Stimulated activated CD8-positive, alpha-beta memory T cell treated with anti-CD3 and anti-CD28 coated beads, Interleukin-12 subunit alpha, Interleukin-12 subunit beta, amount 100 ng/mL, for 24 hours (primary cell): ENCODE measurements around the gene CDC37L1.
A peak's percentile ranks its signal among the peaks of the same experiment; 100 is the strongest.
"Not testable (repeated sequence)": the region's sequence is repeated elsewhere in the genome, so short reads cannot be mapped to it uniquely, and the experiment has no call there.

Experiments used
- DNase-seq: peaks from one replicate; pipeline ENCODE4 v3.0.0-alpha.2; 2020; ENCODE audit errors: extremely low read depth

The CDC37L1 gene

GRCh38 chr9:4679268-4680172 is at the start of gene CDC37L1:
Gene CDC37L1, plus strand, starts transcription at chr9:4679569. Its CDS starts 199 bp downstream, at chr9:4679768.
- peak; percentile 97 for DNase-seq

GRCh38 chr9:4630836-4631235 is 48.5 kb upstream of the CDC37L1 start:
- DNase-seq: no peak

GRCh38 chr9:4638968-4639367 is 40.4 kb upstream of the CDC37L1 start:
- DNase-seq: no peak

- no peak for DNase-seq
Observed at GRCh38 chr9:4639420-4639819, 39.9 kb upstream of the CDC37L1 start.

GRCh38 chr9:4640027-4640426 is 39.3 kb upstream of the CDC37L1 start:
- DNase-seq: no peak

- DNase-seq: no peak
Observed at GRCh38 chr9:4642351-4642750, 37.0 kb upstream of the CDC37L1 start.

GRCh38 chr9:4654084-4654483 is 25.3 kb upstream of the CDC37L1 start:
- DNase-seq: no peak

- no peak for DNase-seq
Observed at GRCh38 chr9:4654538-4654937, 24.8 kb upstream of the CDC37L1 start.

GRCh38 chr9:4656196-4656595 is 23.2 kb upstream of the CDC37L1 start:
- not testable (repeated sequence) for DNase-seq

- no peak for DNase-seq
Observed at GRCh38 chr9:4656621-4657020, 22.7 kb upstream of the CDC37L1 start.

GRCh38 chr9:4657426-4658159 is 21.8 kb upstream of the CDC37L1 start:
- DNase-seq: no peak

GRCh38 chr9:4660665-4661064 is 18.7 kb upstream of the CDC37L1 start:
- DNase-seq: not testable (repeated sequence)

- no peak for DNase-seq
Observed at GRCh38 chr9:4661165-4661564, 18.2 kb upstream of the CDC37L1 start.

GRCh38 chr9:4661611-4662010 is 17.8 kb upstream of the CDC37L1 start:
- DNase-seq: no peak

GRCh38 chr9:4662108-4662988 is 17.0 kb upstream of the CDC37L1 start, which contains the start of gene PLPP6:
Gene PLPP6, plus strand, starts transcription at chr9:4662294. Its CDS starts 82 bp downstream, at chr9:4662376.
- DNase-seq: no peak

GRCh38 chr9:4662989-4663792 is 16.2 kb upstream of the CDC37L1 start:
- DNase-seq: no peak

- DNase-seq: no peak
Observed at GRCh38 chr9:4663956-4664355, 15.4 kb upstream of the CDC37L1 start.

- DNase-seq: no peak
Observed at GRCh38 chr9:4665357-4665756, 14.0 kb upstream of the CDC37L1 start.

GRCh38 chr9:4666042-4666699 is 13.2 kb upstream of the CDC37L1 start, which contains the start of gene SPATA6L:
Gene SPATA6L, minus strand, starts transcription at chr9:4666480. Its CDS starts 230 bp downstream, at chr9:4666250.
- DNase-seq: no peak

- no peak for DNase-seq
Observed at GRCh38 chr9:4667681-4668080, 11.7 kb upstream of the CDC37L1 start.
